Activated CD8-positive, alpha-beta T cell treated with anti-CD3 and anti-CD28 coated beads, Interleukin-2, amount 10 ng/mL, durations not matched to agents 7 days and 5 days (primary cell): Measurements from ENCODE around the gene INPP5E. TPM values are rescaled to one million over a fixed set of nuclear protein-coding genes. Genes with fewer than 3 reads are reported as not detected.

ENCODE experiments used
- ATAC-seq: fragments of 150-1000 bp; cut with Tn5 transposase; one replicate; pipeline ENCODE4 v1.10.0; 2021; ENCODE audit warnings: moderate library complexity
- CTCF ChIA-PET: fragments of 350-600 bp; sonication (Branson Sonifier 250); formaldehyde crosslinking; loops from one replicate; lab custom pipeline; 2021; ENCODE audit warnings: antibody characterized with exemption; lab: Charles Lee
- POLR2A ChIA-PET: fragments of 350-600 bp; sonication (Branson Sonifier 250); formaldehyde crosslinking; loops from one replicate; lab custom pipeline; 2021; ENCODE audit warnings: antibody characterized with exemption; lab: Charles Lee
- DNase-seq: peaks from one replicate; pipeline ENCODE4 v3.0.0-alpha.2; 2020
- H3K27ac Mint-ChIP-seq: one replicate; pipeline ENCODE4 v1.8.0; 2021; ENCODE audit warnings: mild to moderate bottlenecking, mixed read lengths
- H3K27me3 Mint-ChIP-seq: one replicate; pipeline ENCODE4 v1.8.0; 2021; ENCODE audit warnings: low read depth, mixed read lengths
- H3K36me3 Mint-ChIP-seq: one replicate; pipeline ENCODE4 v1.8.0; 2021; ENCODE audit warnings: low read depth, mixed read lengths
- H3K4me1 Mint-ChIP-seq: one replicate; pipeline ENCODE4 v1.8.0; 2021; ENCODE audit warnings: low read depth, mixed read lengths
- H3K4me3 Mint-ChIP-seq: one replicate; pipeline ENCODE4 v1.8.0; 2021; ENCODE audit warnings: mild to moderate bottlenecking, mixed read lengths
- H3K9me3 Mint-ChIP-seq: one replicate; pipeline ENCODE4 v1.8.0; 2022; ENCODE audit warnings: mixed read lengths; ENCODE audit not compliant: insufficient read depth
- total RNA-seq, 2 experiments: library from RNA; stranded (reverse); gene quantifications; one replicate each; pipeline ENCODE4 v1.2.3, GENCODE V29; 2021

INPP5E gene
- total RNA-seq, 2 experiments from 2014 or later: 16.8 to 18.2 TPM

DNA sequence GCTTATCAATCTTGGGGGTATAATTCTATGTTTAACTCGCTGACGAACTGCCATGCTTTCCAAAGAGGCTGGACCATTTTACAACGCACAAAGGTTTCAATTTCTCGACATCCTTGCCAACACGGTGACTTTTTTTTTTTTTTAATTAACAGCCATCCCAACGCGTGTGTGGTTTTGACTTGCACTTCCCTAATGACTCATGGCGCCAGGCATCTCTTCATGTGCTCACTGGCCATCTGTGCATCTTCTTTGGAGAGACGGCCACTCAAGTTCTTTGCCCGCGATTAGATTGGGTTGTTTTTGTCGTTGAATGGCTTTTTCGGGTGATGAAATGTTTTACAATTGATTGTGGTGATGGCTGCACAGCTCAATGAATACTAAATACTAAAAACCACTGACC is 53.6 kb downstream of the INPP5E start:
- H3K27ac Mint-ChIP-seq: no peak overlapping the region
- H3K36me3 Mint-ChIP-seq: peaks cover 54% of the 10 kb centered on the region
- no peak overlapping the region for H3K4me3 Mint-ChIP-seq

DNA sequence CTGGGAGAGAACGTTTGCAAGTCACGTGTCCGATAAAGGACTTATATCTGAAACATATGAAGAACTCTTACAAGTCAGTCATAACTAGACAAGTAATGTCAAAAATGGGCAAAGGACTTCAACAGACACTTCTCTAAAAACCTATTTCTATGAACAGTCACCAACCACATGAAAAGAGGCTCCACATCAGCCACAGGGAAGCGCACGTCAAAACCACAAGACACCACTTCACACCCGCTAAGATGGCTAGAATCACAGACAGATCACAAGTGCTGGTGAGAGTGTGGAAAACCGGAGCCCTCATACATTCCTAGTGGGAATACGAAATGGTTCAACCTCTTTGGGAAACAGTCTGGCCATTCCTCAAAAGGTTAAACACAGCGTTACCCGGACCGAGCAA is 54.6 kb downstream of the INPP5E start:
- Mint-ChIP-seq H3K36me3 (peaks cover 52% of the 10 kb centered on the region), H3K4me1 (peaks cover 27% of the 10 kb centered on the region), H3K27ac (peak overlapping the region; percentile 45), H3K9me3 (no peaks in the 10 kb centered on the region), H3K27me3 (no peaks in the 10 kb centered on the region), H3K4me3 (peak overlapping the region; percentile 27)
- ChIA-PET CTCF (interaction anchor here (0.8 to 1.9 kb wide), 7 partner anchors 12 to 21 kb away, joined by 3 to 8 read pairs (median 4); partner anchors contain the start of genes DNLZ and SNAPC4), POLR2A (interaction anchor here (0.9 to 1.0 kb wide), 3 partner anchors 13 to 25 kb away, joined by 3 to 5 read pairs (median 3); partner anchors contain the start of genes ENTR1 and PMPCA)
- peak; percentile 81 for DNase-seq
- ATAC-seq: peak; percentile 73

More for the DNA sequence above, 53.6 kb downstream of the INPP5E start:
- H3K4me1 Mint-ChIP-seq: peaks cover 27% of the 10 kb centered on the region
- ChIA-PET CTCF (interaction anchor here (1.9 kb wide), 1 partner anchor 15 kb away, joined by 8 read pairs; no protein-coding TSS in a partner anchor), POLR2A (interaction anchor here (0.6 kb wide), 1 partner anchor 10 kb away, joined by 3 read pairs; no protein-coding TSS in a partner anchor)
- DNase-seq (no peak), ATAC-seq (no peak)
- H3K9me3 Mint-ChIP-seq: no peaks in the 10 kb centered on the region
- H3K27me3 Mint-ChIP-seq: no peaks in the 10 kb centered on the region

DNA sequence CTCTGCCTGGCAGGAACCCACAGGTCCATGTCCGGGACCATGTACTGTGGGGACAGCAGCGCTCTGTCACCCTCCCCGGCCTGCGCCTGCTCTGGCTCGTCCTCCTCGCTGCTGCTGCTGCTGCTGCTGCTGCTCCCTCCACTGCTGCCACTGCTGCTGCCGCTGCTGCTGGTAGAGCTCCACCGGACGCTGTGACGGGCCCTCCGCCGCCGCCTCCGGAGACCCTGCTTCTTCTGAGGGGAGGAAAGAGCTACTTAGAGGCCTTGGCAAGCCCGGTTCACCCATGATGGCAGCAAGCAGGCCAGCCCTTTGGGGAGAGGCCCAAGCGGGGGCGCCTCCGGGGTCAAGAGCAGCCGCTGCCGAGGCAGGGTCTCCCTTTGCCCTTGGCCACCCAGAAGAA is 56.2 kb downstream of the INPP5E start:
- H3K4me1 Mint-ChIP-seq: peaks cover 24% of the 10 kb centered on the region
- no peak for DNase-seq
- no peak for ATAC-seq
- POLR2A ChIA-PET: no interaction called here
- H3K27ac Mint-ChIP-seq: no peak overlapping the region
- H3K9me3 Mint-ChIP-seq: no peaks in the 10 kb centered on the region
- peaks cover 42% of the 10 kb centered on the region for H3K36me3 Mint-ChIP-seq
- no peak overlapping the region for H3K4me3 Mint-ChIP-seq
- CTCF ChIA-PET: no interaction called here
- H3K27me3 Mint-ChIP-seq: no peaks in the 10 kb centered on the region

DNA sequence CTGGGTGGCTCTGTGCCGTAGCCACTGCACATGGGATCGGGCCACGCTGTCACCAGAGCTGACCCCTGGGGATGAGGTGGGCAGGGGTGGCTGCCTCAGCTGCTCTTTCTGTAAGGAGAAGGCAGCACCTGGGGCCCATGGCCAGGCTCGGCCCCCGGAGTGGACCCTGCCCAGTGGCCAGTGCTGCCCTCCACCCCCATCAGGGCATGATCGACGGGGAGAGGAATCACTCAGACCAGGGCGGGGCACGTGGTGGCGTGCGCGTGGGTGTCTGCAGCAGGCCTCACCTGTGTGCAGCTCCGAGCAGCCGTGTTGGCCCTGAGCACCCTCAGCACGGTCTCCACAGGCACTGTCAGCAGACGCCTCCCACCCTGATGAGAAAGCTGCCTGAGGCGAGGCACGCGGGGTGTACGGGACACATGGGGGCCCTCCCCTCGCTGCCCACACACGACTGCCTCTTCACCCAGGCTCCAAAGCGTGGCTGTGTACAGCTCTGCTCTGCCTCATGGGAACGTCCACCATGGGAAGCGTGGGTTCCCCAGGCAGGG is 57.6 kb downstream of the INPP5E start:
- no peak overlapping the region for H3K27ac Mint-ChIP-seq
- no peak overlapping the region for H3K4me3 Mint-ChIP-seq
- peaks cover 33% of the 10 kb centered on the region for H3K36me3 Mint-ChIP-seq
- ChIA-PET POLR2A (no interaction called here), CTCF (no interaction called here)
- ATAC-seq (no peak), DNase-seq (no peak)
- no peaks in the 10 kb centered on the region for H3K27me3 Mint-ChIP-seq
- H3K4me1 Mint-ChIP-seq: peaks cover 24% of the 10 kb centered on the region
- H3K9me3 Mint-ChIP-seq: no peaks in the 10 kb centered on the region

DNA sequence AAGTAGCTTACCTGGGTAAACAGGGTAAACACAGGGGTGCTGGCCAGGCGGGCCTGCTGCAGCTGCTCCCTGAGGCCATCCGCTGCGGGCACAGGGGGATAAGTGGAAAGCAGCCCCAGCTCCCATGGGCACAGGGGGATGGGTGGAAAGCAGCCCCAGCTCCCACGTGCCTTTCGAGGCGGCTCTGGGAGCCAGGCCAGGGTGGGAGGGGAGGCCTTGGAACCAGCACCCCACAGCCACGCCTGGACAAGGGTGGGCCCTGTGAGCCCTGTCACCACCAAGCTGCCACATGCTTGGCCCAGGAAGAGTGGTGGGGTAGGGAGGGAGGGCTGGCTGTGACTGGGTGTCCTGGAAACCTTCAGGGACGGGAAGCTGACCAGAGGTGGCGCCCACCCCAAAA is 58.3 kb downstream of the INPP5E start:
- Mint-ChIP-seq H3K9me3 (no peaks in the 10 kb centered on the region), H3K36me3 (peaks cover 30% of the 10 kb centered on the region), H3K4me1 (peaks cover 24% of the 10 kb centered on the region), H3K4me3 (no peak overlapping the region), H3K27ac (no peak overlapping the region), H3K27me3 (no peaks in the 10 kb centered on the region)
- POLR2A ChIA-PET: no interaction called here
- no peak for ATAC-seq
- CTCF ChIA-PET: no interaction called here
- DNase-seq: no peak

DNA sequence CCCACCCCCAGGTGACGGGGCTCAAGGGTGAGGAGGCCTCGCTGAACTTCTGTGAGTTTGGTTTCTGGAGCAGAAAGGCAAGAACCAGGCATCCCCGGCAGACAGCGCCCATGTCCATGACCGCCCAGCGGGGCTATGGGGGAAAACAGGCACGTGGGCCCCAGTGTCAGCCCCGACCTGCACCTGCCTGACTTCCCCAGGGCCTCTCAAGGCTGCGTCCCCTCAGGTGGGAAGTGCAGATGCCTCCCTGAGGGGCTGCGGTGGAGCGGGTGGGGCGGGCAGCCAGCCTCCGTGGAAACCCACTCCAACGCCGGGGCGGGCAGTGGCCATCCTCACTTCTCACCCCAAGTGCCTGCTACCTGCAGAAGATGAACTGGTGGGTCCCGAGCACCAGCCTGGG is 59.3 kb downstream of the INPP5E start:
- Mint-ChIP-seq H3K27ac (no peak overlapping the region), H3K4me1 (peaks cover 16% of the 10 kb centered on the region), H3K36me3 (peaks cover 22% of the 10 kb centered on the region), H3K4me3 (no peak overlapping the region), H3K27me3 (no peaks in the 10 kb centered on the region), H3K9me3 (no peaks in the 10 kb centered on the region)
- ChIA-PET POLR2A (no interaction called here), CTCF (no interaction called here)
- no peak for ATAC-seq
- DNase-seq: no peak

DNA sequence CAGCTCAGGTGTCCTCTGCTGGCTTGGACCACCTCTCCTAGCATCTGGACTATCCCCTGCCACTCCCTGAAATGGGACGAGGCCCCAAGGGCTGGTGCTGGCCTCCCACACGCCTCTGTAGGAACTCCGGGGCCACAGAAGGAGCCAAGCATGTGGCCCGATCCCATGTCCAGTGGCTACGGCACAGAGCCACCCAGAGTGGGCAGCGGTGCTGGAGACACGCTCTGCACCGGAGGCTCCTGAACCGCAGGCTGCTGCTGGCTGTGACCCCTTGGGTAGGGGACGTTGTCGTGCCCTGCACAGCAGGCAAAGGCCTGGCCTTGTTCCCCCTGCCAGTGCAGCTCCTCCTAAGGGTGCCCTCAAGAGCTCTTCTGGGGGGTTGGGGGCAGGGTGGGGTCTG is 59.8 kb downstream of the INPP5E start:
- peaks cover 11% of the 10 kb centered on the region for H3K4me1 Mint-ChIP-seq
- no peak for ATAC-seq
- no peaks in the 10 kb centered on the region for H3K9me3 Mint-ChIP-seq
- H3K27ac Mint-ChIP-seq: no peak overlapping the region
- no peak overlapping the region for H3K4me3 Mint-ChIP-seq
- peaks cover 17% of the 10 kb centered on the region for H3K36me3 Mint-ChIP-seq
- ChIA-PET POLR2A (no interaction called here), CTCF (no interaction called here)
- DNase-seq: no peak
- H3K27me3 Mint-ChIP-seq: no peaks in the 10 kb centered on the region

DNA sequence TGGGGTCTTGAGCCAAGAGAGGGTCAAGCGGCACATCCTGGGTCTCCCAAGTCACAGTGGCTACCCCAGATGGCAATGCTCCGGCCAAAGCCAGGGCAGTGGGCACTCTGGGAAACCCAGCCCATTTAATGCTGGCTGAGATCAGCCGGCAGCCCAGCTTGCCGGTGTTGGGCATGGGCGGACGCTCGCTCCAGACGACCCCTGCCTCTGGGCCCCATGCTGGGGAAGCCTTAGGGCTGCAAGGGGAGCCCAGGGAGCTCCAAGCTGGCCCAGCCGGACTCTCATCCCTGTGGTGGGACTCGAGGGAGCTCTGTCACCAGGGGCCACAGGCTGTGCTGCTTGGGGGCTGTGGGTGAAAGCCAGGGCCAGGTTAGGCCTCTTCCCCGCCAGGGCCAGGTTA is 60.2 kb downstream of the INPP5E start:
- peaks cover 7% of the 10 kb centered on the region for H3K4me1 Mint-ChIP-seq
- H3K36me3 Mint-ChIP-seq: peaks cover 12% of the 10 kb centered on the region
- no peaks in the 10 kb centered on the region for H3K27me3 Mint-ChIP-seq
- no peak overlapping the region for H3K4me3 Mint-ChIP-seq
- CTCF ChIA-PET: no interaction called here
- ATAC-seq: no peak
- DNase-seq: no peak
- POLR2A ChIA-PET: no interaction called here
- H3K27ac Mint-ChIP-seq: no peak overlapping the region
- no peaks in the 10 kb centered on the region for H3K9me3 Mint-ChIP-seq

DNA sequence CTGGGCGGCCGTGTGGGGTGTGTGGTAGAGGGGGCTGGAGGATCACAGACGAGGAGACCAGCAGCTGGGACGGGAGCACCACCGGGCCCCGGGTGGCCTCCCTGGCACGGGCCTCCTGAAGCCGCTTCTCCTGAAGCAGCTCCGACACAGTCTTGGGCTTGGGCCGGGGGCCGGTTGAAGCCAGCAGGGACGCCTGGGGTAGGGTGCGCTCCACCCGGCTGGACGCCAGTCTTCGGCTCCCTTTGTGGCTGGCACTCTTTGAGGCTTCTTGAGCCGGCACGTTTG is 60.7 kb downstream of the INPP5E start:
- ChIA-PET POLR2A (no interaction called here), CTCF (no interaction called here)
- no peak overlapping the region for H3K4me3 Mint-ChIP-seq
- H3K4me1 Mint-ChIP-seq: peaks cover 2% of the 10 kb centered on the region
- H3K27me3 Mint-ChIP-seq: no peaks in the 10 kb centered on the region
- H3K9me3 Mint-ChIP-seq: no peaks in the 10 kb centered on the region
- peaks cover 7% of the 10 kb centered on the region for H3K36me3 Mint-ChIP-seq
- ATAC-seq: no peak
- no peak for DNase-seq
- no peak overlapping the region for H3K27ac Mint-ChIP-seq

Other genes with a start within 250 kb of the INPP5E start
- under 1 TPM in 1 of 2 experiments, not detected in 1; 0.16 TPM for gene LHX3, start 234.7 kb downstream of the INPP5E start, total RNA-seq
- 10 to 100 TPM; 11.4 to 12.6 TPM for gene QSOX2, start 194.0 kb downstream of the INPP5E start, total RNA-seq
- gene CCDC187, start 135.8 kb downstream of the INPP5E start, total RNA-seq: not detected
- 1 to 10 TPM; 1.8 to 2.3 TPM for gene GPSM1, start 112.3 kb downstream of the INPP5E start, total RNA-seq
- 10 to 100 TPM; 20.4 to 21.6 TPM for gene DNLZ, start 76.1 kb downstream of the INPP5E start, total RNA-seq
- 1 to 10 TPM; 1.3 to 1.4 TPM for gene CARD9, start 66.2 kb downstream of the INPP5E start, total RNA-seq
- gene SNAPC4, start 39.7 kb downstream of the INPP5E start, total RNA-seq: 1 to 10 TPM; 9.5 to 9.6 TPM
- 10 to 100 TPM; 52.8 to 54.3 TPM for gene ENTR1, start 29.2 kb downstream of the INPP5E start, total RNA-seq
- 10 to 100 TPM; 56.5 to 57.5 TPM for gene PMPCA, start 29.2 kb downstream of the INPP5E start, total RNA-seq
- gene SEC16A, start 43.2 kb upstream of the INPP5E start, total RNA-seq: 10 to 100 TPM; 86.8 to 89.2 TPM
- 10 to 100 TPM; 86.6 to 94.1 TPM for gene NOTCH1, start 106.2 kb upstream of the INPP5E start, total RNA-seq
- gene EGFL7, start 223.1 kb upstream of the INPP5E start, total RNA-seq: 1 to 10 TPM; 1.9 TPM
- gene AGPAT2, start 247.6 kb upstream of the INPP5E start, total RNA-seq: 10 to 100 TPM; 32.7 to 33.7 TPM